GM19438 (cell line): ENCODE measurements around the gene VARS1.
A peak's percentile ranks its signal among the peaks of the same experiment; 100 is the strongest.
"Not testable (repeated sequence)": the region's sequence is repeated elsewhere in the genome, so short reads cannot be mapped to it uniquely, and the experiment has no call there.

Experiments used
- ATAC-seq: cut with Tn5 transposase; IDR thresholded peaks from one replicate; pipeline ENCODE4 v1.9.1; 2021; ENCODE audit warnings: low read depth; ENCODE audit not compliant: unreplicated experiment

Gene VARS1

GRCh38 chr6:31794866-31795615, 511 bp downstream of the VARS1 start:
- peak; percentile 15 for ATAC-seq

GRCh38 chr6:31794294-31794865, 1.2 kb downstream of the VARS1 start:
- no peak for ATAC-seq

GRCh38 chr6:31793927-31794245, 1.7 kb downstream of the VARS1 start:
- not testable (repeated sequence) for ATAC-seq

- no peak for ATAC-seq
Observed at GRCh38 chr6:31792761-31793171, 2.8 kb downstream of the VARS1 start.

- no peak for ATAC-seq
Observed at GRCh38 chr6:31792090-31792374, 3.5 kb downstream of the VARS1 start.

GRCh38 chr6:31791324-31792089, 4.0 kb downstream of the VARS1 start:
- no peak for ATAC-seq

GRCh38 chr6:31785475-31785874, 10.1 kb downstream of the VARS1 start:
- ATAC-seq = no peak

- ATAC-seq = no peak
Observed at GRCh38 chr6:31784098-31784925, 11.2 kb downstream of the VARS1 start.

- no peak for ATAC-seq
Observed at GRCh38 chr6:31782126-31782855, 13.3 kb downstream of the VARS1 start.

GRCh38 chr6:31781244-31782125, 14.1 kb downstream of the VARS1 start:
- ATAC-seq = no peak

GRCh38 chr6:31780507-31781243, 14.9 kb downstream of the VARS1 start:
- ATAC-seq = no peak

GRCh38 chr6:31779908-31780307, 15.6 kb downstream of the VARS1 start:
- ATAC-seq = no peak

- no peak for ATAC-seq
Observed at GRCh38 chr6:31778999-31779885, 16.3 kb downstream of the VARS1 start.

GRCh38 chr6:31778193-31778592, 17.4 kb downstream of the VARS1 start:
- no peak for ATAC-seq

- no peak for ATAC-seq
Observed at GRCh38 chr6:31777667-31778050, 17.9 kb downstream of the VARS1 start.

GRCh38 chr6:31776989-31777666, 18.4 kb downstream of the VARS1 start, which contains the start of gene VWA7:
TSS of gene VWA7 (minus strand) at chr6:31777328. CDS start at chr6:31776779, 549 bp downstream.
- ATAC-seq = no peak

GRCh38 chr6:31776485-31776988, 19.0 kb downstream of the VARS1 start:
- no peak for ATAC-seq
